HG03280 (cell line): ENCODE results near the gene WIPF3.

ENCODE experiments used
- ATAC-seq: cut with Tn5 transposase; IDR thresholded peaks from one replicate; pipeline ENCODE4 v1.9.1; 2021; ENCODE audit warnings: mild to moderate bottlenecking, moderate library complexity; ENCODE audit not compliant: unreplicated experiment

The WIPF3 gene

GRCh38 chr7:29808075-29808801 is 1.9 kb downstream of the WIPF3 start:
- no peak for ATAC-seq

- ATAC-seq = no peak
These were observed 3.3 kb downstream of the WIPF3 start for GRCh38 chr7:29809533-29810155.

- no peak for ATAC-seq
These were observed 4.0 kb downstream of the WIPF3 start for GRCh38 chr7:29810297-29810696.

GRCh38 chr7:29810813-29811482 is 4.6 kb downstream of the WIPF3 start:
- ATAC-seq = no peak

GRCh38 chr7:29811586-29811985 is 5.3 kb downstream of the WIPF3 start:
- no peak for ATAC-seq

GRCh38 chr7:29812185-29812876 is 6.0 kb downstream of the WIPF3 start:
- no peak for ATAC-seq

- ATAC-seq = no peak
These were observed 9.1 kb downstream of the WIPF3 start for GRCh38 chr7:29815181-29816105.

GRCh38 chr7:29818308-29818707 is 12.0 kb downstream of the WIPF3 start:
- no peak for ATAC-seq

GRCh38 chr7:29825775-29826529 is 19.6 kb downstream of the WIPF3 start:
- ATAC-seq = peak; percentile 71

GRCh38 chr7:29826530-29826822 is 20.2 kb downstream of the WIPF3 start:
- no peak for ATAC-seq

GRCh38 chr7:29826904-29827303 is 20.6 kb downstream of the WIPF3 start:
- no peak for ATAC-seq

- ATAC-seq = no peak
These were observed 25.4 kb downstream of the WIPF3 start for GRCh38 chr7:29831705-29832104.

- no peak for ATAC-seq
These were observed 27.6 kb downstream of the WIPF3 start for GRCh38 chr7:29833929-29834328.

- no peak for ATAC-seq
These were observed 29.4 kb downstream of the WIPF3 start for GRCh38 chr7:29835718-29836117.

GRCh38 chr7:29839302-29839701 is 33.0 kb downstream of the WIPF3 start:
- no peak for ATAC-seq

- ATAC-seq = no peak
These were observed 33.6 kb downstream of the WIPF3 start for GRCh38 chr7:29839921-29840320.

GRCh38 chr7:29840701-29841100 is 34.4 kb downstream of the WIPF3 start:
- no peak for ATAC-seq

GRCh38 chr7:29841926-29842701 is 35.8 kb downstream of the WIPF3 start:
- no peak for ATAC-seq

GRCh38 chr7:29843093-29843492 is 36.8 kb downstream of the WIPF3 start:
- ATAC-seq = no peak
